Caco-2 (cell line): ENCODE data around the gene SEMA4B. TPM values are rescaled to one million over a fixed set of nuclear protein-coding genes. Genes with fewer than 3 reads are reported as not detected.
"Not testable (repeated sequence)": the region's sequence is repeated elsewhere in the genome, so short reads cannot be mapped to it uniquely, and the experiment has no call there.

ENCODE experiments used
- BruUV-seq: library from RNA; stranded (reverse); fragments of 400-500 nt; replicated peaks from 2 replicates; lab custom pipeline; 2021; lab: Mats Ljungman, UMichigan
- CTCF ChIA-PET: fragments of 300-600 bp; sonication (Branson Sonifier 250); formaldehyde crosslinking; loops from one replicate; lab custom pipeline; 2022; ENCODE audit warnings: antibody characterized with exemption; lab: Charles Lee
- POLR2A ChIA-PET: fragments of 300-600 bp; sonication (Branson Sonifier 250); formaldehyde crosslinking; loops from one replicate; lab custom pipeline; 2022; ENCODE audit warnings: antibody characterized with exemption; lab: Charles Lee
- DNase-seq, 2 experiments: peaks; one replicate each; pipeline versions ENCODE4 v3.0.0 to v3.0.0-alpha.2; 2020 to 2022
- H3K27me3 ChIP-seq: replicated peaks from 2 replicates; pipeline ENCODE4 v1.6.0; 2011; ENCODE audit warnings: low read length; ENCODE audit not compliant: control insufficient read depth, insufficient read depth
- H3K36me3 ChIP-seq: 2 replicates; pipeline ENCODE4 v1.5.1; 2011; ENCODE audit warnings: low read length; ENCODE audit not compliant: control insufficient read depth, insufficient read depth
- H3K4me1 ChIP-seq: fragments of 250-450 bp; sonication (Bioruptor Pico); 2 replicates; pipeline ENCODE4 v1.5.1; 2020; ENCODE audit warnings: mild to moderate bottlenecking
- H3K4me3 ChIP-seq: 2 replicates; pipeline ENCODE4 v1.5.1; 2011; ENCODE audit warnings: low read depth, mild to moderate bottlenecking, control low read depth, low read length
- H3K9me3 ChIP-seq: fragments of 250-450 bp; sonication (Bioruptor Pico); 2 replicates; pipeline ENCODE4 v1.5.1; 2020; ENCODE audit warnings: mild to moderate bottlenecking, moderate library complexity
- H3K27ac Mint-ChIP-seq: one replicate; pipeline ENCODE4 v1.8.0; 2022; ENCODE audit warnings: mixed read lengths; ENCODE audit not compliant: unreplicated experiment
- H3K27me3 Mint-ChIP-seq: one replicate; pipeline ENCODE4 v1.8.0; 2022; ENCODE audit warnings: mixed read lengths; ENCODE audit not compliant: insufficient read depth, unreplicated experiment
- H3K36me3 Mint-ChIP-seq: one replicate; pipeline ENCODE4 v1.8.0; 2022; ENCODE audit warnings: mild to moderate bottlenecking, mixed read lengths; ENCODE audit not compliant: insufficient read depth, unreplicated experiment
- H3K4me1 Mint-ChIP-seq: one replicate; pipeline ENCODE4 v1.8.0; 2022; ENCODE audit warnings: low read depth, mixed read lengths; ENCODE audit not compliant: unreplicated experiment
- H3K4me3 Mint-ChIP-seq: one replicate; pipeline ENCODE4 v1.8.0; 2022; ENCODE audit warnings: mild to moderate bottlenecking, moderate library complexity, mixed read lengths; ENCODE audit not compliant: unreplicated experiment
- H3K9me3 Mint-ChIP-seq: one replicate; pipeline ENCODE4 v1.8.0; 2022; ENCODE audit warnings: mixed read lengths; ENCODE audit not compliant: unreplicated experiment
- CTCF ChIP-seq, 2 experiments: fragments of 200-600 bp in 1 of 2; IDR thresholded peaks; 1 replicate in 1 of 2; 2 replicates in 1 of 2; pipeline versions ENCODE4 v1.5.1 to v1.8.0; 2011 to 2022; ENCODE audit warnings: antibody characterized with exemption in 1 of 2, control low read depth in 1 of 2, inconsistent platforms in 1 of 2, low read depth in 1 of 2, low read length in 1 of 2, mild to moderate bottlenecking in 1 of 2, moderate library complexity in 1 of 2; ENCODE audit not compliant: insufficient read depth in 1 of 2, severe bottlenecking in 1 of 2, unreplicated experiment in 1 of 2
- intact Hi-C: fragments of 100-400 bp; cut with micrococcal nuclease; formaldehyde crosslinking; loops from one replicate; pipeline ENCODE4 v1.10.0; 2022; ENCODE audit not compliant: unreplicated experiment
- total RNA-seq: library from RNA; stranded (reverse); gene quantifications from 2 replicates; pipeline ENCODE4 v1.2.3, GENCODE V29; 2022

The SEMA4B gene
- total RNA-seq, 1 experiment from 2014 or later: 13.9 TPM

- no peaks in the 10 kb centered on the region for H3K27me3 ChIP-seq
- intact Hi-C loops: no loop called here
- H3K4me1 ChIP-seq: peaks cover 27% of the 10 kb centered on the region
- DNase-seq: no peak
- no peaks in the 10 kb centered on the region for H3K9me3 ChIP-seq
- no peak overlapping the region for H3K4me3 Mint-ChIP-seq
- POLR2A ChIA-PET: interaction anchor here (0.7 kb wide), 1 partner anchor 85 kb away, joined by 7 read pairs; no protein-coding TSS in a partner anchor
- no peak overlapping the region for H3K4me3 ChIP-seq
- no peak overlapping the region for H3K27ac Mint-ChIP-seq
- H3K36me3 Mint-ChIP-seq: no peaks in the 10 kb centered on the region
- no TSS peak for BruUV-seq
- no peaks in the 10 kb centered on the region for H3K36me3 ChIP-seq
- peaks cover 13% of the 10 kb centered on the region for H3K4me1 Mint-ChIP-seq
- CTCF ChIA-PET: interaction anchor here (1.3 kb wide), 1 partner anchor 21 kb away, joined by 13 read pairs; no protein-coding TSS in a partner anchor
- no peaks in the 10 kb centered on the region for H3K9me3 Mint-ChIP-seq
- no peak for TF ChIP-seq CTCF (IDR thresholded peaks at IDR 0.05; ENCODE audit: insufficient read depth in 1 of 2, low read depth in 1 of 2, low read length in 1 of 2, severe bottlenecking in 1 of 2, unreplicated experiment in 1 of 2)
- no peaks in the 10 kb centered on the region for H3K27me3 Mint-ChIP-seq
Observed at GRCh38 chr15:90162956-90163355, 38.2 kb upstream of the SEMA4B start.

GRCh38 chr15:90164239-90164638, 36.9 kb upstream of the SEMA4B start:
- H3K4me3 ChIP-seq, H3K36me3 ChIP-seq, H3K27me3 ChIP-seq, POLR2A ChIA-PET, intact Hi-C loops, BruUV-seq, H3K4me1 Mint-ChIP-seq, H3K4me3 Mint-ChIP-seq, DNase-seq, H3K27ac Mint-ChIP-seq, H3K27me3 Mint-ChIP-seq, H3K9me3 Mint-ChIP-seq, H3K36me3 Mint-ChIP-seq, H3K9me3 ChIP-seq: not testable (repeated sequence)
- H3K4me1 ChIP-seq: peaks cover 21% of the 10 kb centered on the region; the same call in 1 of the 2 replicates
- CTCF ChIA-PET: interaction anchor here (0.7 kb wide), 1 partner anchor 69 kb away, joined by 4 read pairs; the partner anchor contains the start of genes CIB1 and GDPGP1

GRCh38 chr15:90165157-90165556, 36.0 kb upstream of the SEMA4B start:
- intact Hi-C loops: no loop called here
- CTCF ChIA-PET: no interaction called here
- no peaks in the 10 kb centered on the region for H3K27me3 Mint-ChIP-seq
- H3K36me3 ChIP-seq: no peaks in the 10 kb centered on the region
- no peak for DNase-seq
- H3K4me1 Mint-ChIP-seq: no peaks in the 10 kb centered on the region
- H3K9me3 Mint-ChIP-seq: no peaks in the 10 kb centered on the region
- no peak overlapping the region for H3K27ac Mint-ChIP-seq
- no peaks in the 10 kb centered on the region for H3K9me3 ChIP-seq
- no peak overlapping the region for H3K4me3 Mint-ChIP-seq
- no TSS peak for BruUV-seq
- H3K4me3 ChIP-seq: no peak overlapping the region
- TF ChIP-seq CTCF (IDR thresholded peaks at IDR 0.05; ENCODE audit: insufficient read depth in 1 of 2, low read depth in 1 of 2, low read length in 1 of 2, severe bottlenecking in 1 of 2, unreplicated experiment in 1 of 2): no peak
- no peaks in the 10 kb centered on the region for H3K27me3 ChIP-seq
- peaks cover 21% of the 10 kb centered on the region; the same call in 1 of the 2 replicates for H3K4me1 ChIP-seq
- H3K36me3 Mint-ChIP-seq: no peaks in the 10 kb centered on the region
- POLR2A ChIA-PET: no interaction called here
